GM19468 (cell line): Measurements from ENCODE around the gene PPHLN1.

Source experiments
- ATAC-seq: cut with Tn5 transposase; IDR thresholded peaks from one replicate; pipeline ENCODE4 v1.9.1; 2021; ENCODE audit warnings: mild to moderate bottlenecking, moderate library complexity, moderate number of reproducible peaks; ENCODE audit not compliant: unreplicated experiment; ENCODE audit errors: extremely low read depth

The PPHLN1 gene

DNA sequence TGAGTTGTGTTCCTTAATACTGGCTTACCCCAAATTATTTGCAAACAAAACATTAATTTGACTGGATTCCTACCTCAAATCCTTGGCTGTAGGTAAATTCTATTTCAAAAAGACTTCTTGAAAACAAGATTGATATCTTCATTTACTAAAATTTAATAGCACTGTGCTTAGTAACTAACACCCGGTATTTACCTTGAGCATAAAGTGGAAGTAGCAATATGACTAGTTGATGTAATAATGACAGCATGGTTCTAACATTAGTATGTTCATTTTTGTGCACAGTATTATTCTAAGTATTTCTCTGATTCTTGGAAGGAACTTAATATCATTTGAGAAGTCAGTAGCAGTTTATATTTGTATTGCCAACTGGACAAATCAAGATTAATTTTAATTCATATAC, 96.8 kb downstream of the PPHLN1 start:
- no peak for ATAC-seq

DNA sequence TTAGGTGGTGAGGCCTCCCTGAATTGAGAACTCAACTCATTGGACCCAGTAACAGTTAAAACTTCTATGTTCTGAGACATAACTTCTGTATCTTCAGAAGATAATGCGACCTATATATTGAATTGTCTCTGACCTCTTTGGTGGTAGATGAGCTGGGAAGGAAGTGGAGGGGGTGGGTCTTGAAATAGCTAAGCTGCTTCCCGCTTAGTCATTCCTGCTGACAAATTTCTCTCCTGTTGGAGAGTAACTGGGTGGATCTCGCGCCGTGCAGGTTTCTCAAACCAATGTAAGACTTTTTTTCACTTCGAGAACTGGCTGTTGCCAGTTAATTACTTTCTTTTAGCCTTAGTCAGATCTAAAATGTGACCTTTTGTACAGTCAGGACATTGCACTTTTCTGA, 100.8 kb downstream of the PPHLN1 start:
- ATAC-seq: no peak

DNA sequence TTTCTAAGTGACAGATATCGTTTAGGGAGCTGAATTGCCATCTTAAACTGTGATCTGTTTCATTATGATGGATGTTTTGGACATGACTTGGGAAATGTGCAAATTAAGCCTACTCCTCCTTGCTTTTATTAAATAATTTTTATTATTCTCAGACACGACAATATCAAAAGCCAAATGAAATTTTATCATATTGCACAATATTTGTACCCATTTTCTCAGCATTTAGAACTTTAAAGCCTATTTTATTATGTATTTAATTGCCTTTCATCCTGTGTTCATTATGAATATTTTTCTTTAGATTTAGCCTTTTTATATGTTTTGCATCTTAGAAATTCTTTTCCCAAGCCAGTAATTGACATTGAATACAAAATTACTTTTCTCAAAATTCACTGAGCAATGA, 102.9 kb downstream of the PPHLN1 start:
- ATAC-seq: no peak

DNA sequence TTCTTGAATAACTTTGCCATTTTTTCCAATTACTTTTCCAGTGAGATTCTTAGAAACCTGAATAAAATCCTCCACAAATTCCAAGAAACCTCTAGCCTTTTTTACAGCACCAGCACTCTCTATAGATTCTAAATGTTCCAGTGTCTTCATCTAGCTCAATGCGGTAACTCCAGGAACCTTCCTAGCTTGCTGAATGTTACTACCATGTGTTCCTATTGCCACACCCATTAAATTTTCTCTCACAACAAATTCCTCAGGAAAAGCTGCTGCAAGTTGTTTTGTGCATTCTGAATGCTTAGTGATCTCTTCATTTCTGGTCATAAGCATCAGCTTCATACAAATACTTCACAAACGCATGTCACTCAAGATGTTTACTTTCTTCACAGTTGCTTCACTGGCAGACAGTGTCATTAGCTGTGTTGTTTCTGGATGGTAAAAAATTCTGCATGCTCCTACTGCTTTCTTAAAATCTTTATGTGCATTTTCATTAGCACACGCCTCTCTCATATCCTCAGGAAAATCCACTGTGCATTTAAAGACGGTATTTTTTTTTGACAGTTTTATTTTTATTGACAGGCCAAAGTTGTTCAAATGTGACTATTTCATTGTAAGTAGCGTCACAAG, 106.7 kb downstream of the PPHLN1 start:
- no peak for ATAC-seq

DNA sequence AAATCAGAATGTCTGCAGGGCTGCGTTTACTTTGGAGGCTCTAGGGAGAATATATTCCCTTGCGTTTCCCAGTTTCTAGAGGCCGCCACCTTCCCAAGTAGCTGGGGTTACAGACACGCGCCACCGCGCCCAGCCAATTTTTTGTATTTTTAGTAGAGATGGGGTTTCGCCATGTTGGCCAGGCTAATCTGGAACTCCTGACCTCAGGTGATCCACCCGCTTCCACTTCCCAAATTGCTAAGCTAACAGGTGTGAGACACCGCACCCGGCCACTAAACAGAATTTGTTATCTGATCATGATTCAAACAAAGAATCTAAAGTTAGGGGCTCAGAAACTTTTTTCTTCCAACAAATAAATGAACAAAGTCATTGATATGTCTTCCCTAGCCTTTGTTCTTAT, 114.6 kb downstream of the PPHLN1 start:
- no peak for ATAC-seq

DNA sequence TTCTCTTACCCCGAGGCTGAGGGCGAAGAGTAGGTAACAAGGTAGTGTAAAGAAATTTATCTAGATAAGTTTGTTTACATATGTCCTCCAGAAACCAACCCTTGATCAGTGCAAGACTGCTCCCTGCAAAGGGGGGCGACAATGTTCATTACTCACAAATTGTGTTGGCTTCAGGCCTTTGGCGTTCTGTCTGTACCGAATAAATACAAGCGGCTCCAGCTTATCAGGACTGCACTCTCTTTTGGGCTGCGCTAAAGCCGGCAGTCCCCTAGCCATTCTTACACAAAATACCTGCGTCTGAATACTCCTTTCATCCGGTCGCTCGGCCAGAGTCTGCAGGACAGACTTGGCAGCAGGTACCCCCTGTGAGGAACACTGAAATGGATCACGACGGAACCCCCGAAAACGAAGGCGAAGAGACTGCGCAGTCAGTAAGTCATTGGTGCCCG, 116.4 kb downstream of the PPHLN1 start:
- ATAC-seq: no peak

DNA sequence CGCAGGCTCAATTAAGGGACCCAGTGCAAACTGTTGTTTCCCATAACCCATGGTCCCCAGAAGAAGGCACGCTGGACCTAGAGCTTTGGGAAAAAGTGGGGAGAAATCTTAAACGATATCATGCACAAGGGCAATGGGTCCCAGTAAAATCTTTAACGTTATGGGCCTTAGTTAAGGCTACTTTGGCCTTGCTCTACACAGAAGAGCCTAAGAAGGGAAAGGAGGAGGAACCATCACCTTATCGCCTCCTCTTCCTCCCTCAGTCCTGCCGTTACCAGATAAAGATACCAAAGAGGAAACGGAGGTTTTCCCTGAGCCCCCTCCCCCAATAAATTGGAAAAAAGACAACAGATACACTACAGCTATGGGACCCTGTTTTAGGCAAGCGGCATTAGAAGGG, 116.9 kb downstream of the PPHLN1 start:
- no peak for ATAC-seq

DNA sequence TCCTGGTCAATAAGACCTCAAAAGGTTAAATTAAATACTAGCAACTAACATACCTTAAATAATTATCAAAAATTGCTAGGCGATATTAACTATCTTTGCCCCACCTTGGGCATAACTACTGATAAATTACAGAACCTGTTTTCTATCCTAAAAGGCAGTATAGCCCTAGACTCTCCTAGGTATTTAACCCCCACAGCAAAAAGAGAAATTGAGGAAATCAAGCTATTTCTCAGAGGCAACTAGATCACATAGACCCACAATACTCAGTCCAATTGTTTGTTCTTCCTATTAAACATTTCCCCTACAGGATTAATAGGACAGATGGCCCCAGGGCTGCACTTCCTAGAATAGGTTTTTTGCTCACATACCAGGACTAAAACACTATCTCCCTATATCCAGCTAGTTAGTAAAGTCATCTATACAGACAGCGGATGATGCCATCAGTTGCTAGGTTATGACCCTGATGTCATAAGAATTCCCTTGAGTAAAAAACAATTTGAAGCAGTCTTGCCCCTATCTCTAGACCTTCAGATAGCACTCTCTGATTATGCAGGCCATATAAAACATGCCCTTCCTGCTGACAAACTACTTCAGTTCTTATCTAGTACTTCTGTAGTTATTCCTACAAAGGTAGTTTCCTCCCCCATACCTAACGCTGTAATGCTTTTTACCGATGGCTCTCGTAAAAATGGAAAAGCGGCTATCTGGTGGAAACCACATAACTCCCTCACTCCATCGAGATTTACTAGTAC, 118.4 kb downstream of the PPHLN1 start:
- no peak for ATAC-seq

DNA sequence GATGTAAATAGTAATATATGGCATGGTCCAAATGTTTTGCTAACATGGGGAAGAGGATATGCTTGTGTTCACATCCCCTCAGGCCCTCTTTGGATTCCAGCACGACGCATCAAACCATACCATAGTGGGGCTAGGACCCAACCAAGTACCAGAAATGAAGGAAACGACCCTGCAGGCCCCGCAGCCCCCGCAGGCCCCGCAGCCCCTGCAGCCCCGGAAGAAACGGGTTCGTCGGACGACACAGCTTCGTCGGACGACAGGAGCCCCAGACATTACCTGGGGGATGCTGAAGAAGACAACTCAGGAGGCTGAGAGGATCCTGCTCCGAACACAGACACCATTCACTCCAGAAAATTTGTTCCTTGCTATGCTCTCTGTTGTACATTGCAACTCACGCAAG, 119.9 kb downstream of the PPHLN1 start:
- ATAC-seq: no peak

DNA sequence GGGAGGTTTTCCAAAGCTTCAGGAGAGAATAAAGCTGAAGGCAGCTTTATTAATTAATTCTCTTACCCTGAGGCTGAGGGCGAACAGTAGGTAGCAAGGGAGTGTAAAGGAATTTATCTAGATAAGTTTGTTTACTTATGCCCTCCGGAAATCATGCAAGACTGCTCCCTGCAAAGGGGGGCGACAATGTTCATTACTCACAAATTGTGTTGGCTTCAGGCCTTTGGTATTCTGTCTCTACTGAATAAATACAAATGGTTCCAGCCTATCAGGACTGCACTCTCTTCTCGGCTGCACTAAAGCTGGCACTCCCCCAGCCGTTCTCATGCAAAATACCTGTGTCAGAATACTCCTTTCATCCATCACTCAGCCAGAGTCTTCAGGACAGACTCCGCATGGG, 120.8 kb downstream of the PPHLN1 start:
- ATAC-seq: no peak

DNA sequence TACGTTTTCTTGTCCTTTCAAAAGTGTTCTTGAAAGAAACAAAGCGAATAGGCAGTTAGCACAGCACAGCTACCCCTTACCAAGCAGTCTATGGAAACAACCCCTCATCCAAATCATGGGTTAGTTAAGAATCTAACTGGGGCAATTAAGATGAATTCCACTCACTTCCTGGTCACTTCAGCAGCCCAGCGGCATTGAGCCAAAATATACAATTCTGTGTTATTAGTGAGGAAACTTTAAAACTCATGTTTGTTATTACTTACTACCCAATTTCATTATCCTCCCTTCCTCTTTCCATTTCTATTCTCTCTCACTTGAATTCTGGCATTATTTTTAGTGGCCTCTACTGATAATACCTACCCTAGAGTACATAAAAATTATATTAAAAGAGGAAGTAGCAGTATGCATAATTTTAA, 121.4 kb downstream of the PPHLN1 start:
- ATAC-seq: no peak

DNA sequence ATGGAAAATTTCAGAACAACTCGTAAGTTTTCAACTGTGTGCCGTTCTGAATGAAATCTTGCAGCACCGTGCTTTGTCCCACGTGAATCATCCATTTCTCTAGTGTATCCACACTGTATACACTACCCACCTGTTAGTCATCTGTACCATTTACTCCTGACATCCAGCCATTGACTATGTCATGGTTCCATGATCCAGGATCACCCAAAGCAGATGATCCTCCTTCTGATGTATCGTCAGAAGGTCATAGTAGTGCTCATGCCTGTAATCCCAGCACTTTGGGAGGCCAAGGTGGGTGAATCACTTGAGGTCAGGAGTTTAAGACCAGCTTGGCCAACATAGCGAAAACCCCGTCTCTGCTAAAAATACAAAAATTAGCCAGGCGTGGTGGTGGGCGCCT, 122.9 kb downstream of the PPHLN1 start:
- ATAC-seq: no peak

DNA sequence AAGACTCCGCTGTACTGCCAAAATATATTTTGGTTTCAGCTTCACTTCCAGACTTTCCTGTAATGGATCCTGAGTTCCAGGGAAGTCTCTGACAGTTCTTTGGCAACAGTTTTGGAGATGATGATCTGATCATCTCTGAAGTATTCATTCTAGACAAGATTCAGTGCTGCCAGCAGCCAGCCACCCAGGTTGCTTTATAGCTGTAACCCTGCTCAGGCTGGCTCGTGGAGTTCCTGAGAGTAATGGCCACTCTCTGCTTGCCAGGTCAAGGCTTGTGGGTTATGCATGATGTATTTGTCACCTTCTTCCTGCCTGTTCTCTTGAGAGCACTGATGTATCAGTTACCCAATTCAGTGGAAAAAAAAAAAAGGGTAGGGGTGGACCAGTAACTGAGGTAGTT, 124.3 kb downstream of the PPHLN1 start:
- ATAC-seq: no peak

DNA sequence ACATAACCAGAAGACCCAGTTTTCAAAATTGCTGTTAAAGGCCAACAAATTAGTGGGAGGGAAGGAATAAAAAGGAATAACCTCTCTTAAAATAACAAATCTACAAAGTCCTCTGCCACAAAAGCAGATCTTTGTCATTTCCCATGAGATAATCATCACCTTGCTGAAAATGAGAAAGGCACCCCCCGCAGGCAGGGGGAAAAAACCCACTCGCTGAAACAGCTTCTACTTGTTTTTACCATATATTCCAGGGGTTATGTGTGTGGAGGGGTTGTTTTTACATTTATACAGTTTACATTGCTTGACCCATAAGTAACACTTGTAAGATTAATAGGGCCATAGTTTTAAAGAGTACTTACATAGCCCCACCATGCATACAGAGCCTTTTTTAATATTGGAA, 132.6 kb downstream of the PPHLN1 start:
- ATAC-seq: no peak

DNA sequence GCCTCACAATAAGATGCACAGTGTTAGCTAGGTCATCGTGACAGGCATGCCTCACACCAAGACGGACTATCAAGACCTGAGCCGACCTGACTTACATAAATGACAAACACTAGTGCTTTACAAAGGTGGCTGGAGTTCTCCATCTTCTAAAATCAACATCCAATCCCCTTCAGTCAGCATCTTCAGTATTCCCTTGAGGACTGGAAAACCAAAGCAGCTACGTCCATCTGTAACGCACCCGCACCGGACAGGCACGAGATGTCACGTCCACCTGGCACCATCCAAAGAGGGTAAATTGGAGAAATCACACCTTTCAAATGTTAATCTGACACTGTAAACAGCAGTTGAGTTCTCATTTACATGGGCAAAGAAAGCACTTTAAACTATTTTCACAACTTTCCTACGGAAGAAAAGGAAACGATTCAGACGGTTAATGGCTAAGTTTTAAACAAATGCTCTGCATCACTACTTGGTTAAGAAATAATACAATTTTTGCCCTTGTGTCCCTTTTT, 133.4 kb downstream of the PPHLN1 start:
- no peak for ATAC-seq

DNA sequence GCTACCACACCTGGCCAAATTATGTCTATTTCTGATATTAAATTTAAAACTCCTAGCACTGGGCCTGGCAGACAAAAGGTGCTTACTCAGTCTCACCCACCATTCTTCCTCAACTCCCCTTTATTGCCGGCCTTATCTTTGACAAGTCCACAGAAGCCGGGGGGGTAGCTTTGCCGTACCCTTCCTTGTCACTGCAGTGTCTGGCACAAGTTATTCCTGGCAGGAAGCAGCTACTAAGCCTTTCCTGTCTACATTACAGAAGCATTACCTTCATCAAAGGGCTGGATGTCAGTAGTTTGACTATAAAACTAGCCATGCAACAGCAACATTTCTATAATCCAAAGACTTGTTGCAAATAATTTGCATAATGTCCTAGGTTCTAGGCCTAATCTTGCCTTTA, 136.5 kb downstream of the PPHLN1 start:
- no peak for ATAC-seq

DNA sequence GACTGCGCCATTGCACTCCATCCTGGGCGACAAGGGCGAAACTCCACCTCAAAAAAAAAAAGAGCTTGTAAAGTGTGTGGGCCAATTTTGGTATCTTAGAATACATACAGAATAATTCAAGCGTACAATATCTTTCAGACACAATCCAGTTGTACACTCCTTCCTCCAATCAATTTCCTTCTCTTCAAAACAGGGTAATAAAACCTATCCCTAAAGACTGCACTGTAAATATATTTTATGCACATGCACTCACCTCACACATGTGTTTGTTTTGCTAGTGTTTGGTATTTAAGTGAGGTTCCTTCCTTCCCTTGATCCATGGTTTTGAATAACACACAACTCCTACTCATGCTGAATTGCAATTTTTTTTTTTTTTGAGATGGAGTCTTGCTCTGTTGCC, 137.7 kb downstream of the PPHLN1 start:
- ATAC-seq: no peak

DNA sequence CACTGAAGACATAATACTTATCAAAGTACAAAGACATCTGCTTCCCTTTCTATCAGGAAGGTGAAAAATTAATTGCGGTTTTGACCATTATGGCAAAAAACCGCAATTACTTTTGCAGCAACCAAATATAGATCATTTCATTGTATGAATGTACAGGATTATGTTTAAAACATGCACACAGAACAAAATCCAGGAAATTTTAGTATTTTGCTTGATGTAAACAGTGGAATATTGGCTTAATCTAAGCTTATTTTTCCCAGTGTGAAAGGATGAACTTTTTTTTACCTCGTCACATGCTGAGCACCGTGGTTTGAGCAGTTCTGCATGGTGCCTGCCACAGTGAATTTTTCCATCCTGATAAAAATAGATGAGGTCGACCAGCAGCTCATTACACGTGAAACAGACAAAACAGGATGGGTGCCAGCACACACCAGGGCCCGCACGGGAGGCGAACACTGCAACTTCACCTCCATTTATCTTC, 142.4 kb downstream of the PPHLN1 start:
- no peak for ATAC-seq

DNA sequence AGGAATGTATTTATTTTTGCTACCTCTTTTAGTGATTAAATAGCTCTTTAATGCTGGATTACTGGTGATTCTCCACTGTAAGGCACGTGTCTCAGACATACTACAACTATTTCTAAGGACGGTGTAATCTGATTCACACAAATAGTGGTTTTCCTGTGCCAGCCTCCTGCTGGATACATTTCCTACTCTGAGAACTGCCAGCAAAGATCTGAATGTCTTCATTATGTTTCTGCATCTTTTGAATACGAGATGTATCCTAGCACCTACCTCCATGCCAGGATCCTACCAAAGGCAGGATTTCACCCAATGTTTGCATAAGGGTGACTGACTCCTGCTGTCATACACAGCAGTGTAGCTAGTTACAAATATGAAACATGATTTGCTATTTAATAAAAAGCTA, 143.0 kb downstream of the PPHLN1 start:
- ATAC-seq: no peak

DNA sequence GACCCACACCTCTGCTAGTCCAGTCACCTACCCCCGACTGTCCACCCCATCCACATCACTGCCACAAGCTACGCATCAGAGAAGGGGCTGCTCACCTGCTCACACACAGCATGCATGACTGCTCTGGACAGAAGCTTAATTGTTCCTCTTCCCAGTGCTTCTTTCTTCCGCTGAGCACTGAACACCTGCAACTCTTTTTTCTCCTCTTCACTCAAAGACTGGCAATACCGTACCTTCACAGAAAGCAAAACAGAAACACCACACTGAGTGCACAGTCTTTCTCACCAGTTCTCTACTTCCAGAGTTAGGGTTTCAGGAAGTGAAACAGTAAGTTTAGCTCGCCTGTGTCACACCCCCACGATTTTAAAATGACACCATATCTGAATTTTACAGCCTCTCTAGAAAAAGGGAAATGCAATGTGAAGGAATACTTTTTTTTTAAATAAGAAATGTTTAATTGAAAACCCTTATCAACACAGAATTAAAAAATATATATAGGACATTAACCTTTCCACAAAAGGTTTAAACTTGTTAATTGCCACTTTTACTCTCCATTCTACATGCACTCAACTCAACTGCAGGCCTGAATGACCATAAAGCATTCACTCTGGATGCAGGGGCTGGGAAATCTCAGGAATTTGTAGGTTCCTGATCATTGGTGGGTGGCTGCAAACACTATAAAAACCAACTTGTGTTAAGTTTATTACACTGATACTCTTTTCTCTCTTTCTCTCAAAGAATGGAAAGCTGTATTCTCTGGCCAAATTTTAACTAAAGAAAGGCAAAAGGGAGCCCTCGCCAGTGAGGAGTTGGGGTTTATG, 143.6 kb downstream of the PPHLN1 start:
- ATAC-seq: peak; percentile 98

DNA sequence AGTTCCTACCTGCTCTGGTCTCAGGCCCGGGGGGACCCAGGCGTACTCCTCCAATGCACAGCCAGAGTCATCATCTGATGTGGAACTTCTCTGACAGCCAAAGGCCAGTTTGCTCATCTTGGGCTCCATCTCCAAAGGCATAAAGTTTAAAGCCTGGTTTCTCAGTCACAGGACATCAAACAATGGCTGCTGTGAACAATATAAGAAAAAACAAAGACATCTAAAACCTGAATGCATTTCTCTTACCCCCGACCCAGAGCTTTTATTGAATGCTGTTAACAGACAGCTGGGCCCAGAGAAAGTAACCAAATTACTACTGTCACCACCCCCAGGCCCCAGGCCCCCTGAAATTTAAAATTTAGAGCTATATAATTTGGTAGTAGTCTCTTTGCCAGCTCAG, 146.4 kb downstream of the PPHLN1 start:
- no peak for ATAC-seq
